HG03571 (cell line): ENCODE measurements around the gene AKR1B15.
"Not testable (repeated sequence)": the region's sequence is repeated elsewhere in the genome, so short reads cannot be mapped to it uniquely, and the experiment has no call there.

Source experiments
- ATAC-seq: cut with Tn5 transposase; IDR thresholded peaks from one replicate; pipeline ENCODE4 v1.9.1; 2021; ENCODE audit not compliant: unreplicated experiment

AKR1B15 gene

DNA sequence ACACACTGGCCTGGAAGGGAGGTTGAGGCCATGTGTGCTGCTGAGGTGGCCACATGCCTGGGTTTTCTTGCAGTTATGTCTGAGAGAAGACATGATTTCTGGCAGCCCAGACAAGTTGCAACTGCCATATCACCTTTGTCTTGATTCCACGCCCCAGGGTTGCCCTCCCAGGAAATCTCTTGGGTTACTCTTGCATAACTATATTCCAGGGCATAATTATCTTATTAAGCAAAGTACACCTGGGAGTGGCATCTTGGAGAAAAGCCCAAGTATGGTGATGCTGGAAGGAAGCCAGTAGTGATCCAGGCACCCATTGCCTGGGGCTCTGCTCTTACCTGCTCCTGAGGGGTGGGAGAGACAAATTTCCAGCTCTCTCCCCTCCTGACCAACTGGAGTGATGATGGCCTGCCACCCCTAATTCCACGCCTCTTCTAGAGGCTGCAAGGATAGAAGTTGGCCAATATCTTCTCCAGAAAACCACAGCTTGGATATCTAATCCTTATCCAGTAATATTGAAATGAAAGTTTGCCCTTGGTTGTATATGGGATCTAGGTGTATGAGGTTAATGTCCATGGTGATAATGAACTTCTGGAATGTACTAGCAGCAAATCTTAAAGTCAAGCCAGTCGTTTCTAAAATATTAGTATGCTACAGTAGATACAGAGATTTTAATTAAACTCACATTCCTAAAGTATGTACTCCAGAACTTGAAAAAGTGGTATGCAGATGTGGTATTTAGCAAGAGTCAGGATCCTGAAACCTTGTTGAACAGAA lies 16.5 kb upstream of the AKR1B15 start:
- ATAC-seq: no peak

DNA sequence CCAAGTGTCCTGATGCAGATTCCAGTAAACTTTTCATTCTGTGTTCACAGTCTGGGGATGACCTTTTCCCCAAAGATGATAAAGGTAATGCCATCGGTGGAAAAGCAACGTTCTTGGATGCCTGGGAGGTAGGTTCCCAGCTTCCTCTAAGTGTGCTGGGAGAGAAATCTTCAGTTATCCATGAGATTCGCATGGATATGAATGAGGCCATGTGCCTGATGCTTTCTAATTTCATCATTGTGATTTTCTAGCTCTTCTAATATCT lies 16.0 kb upstream of the AKR1B15 start:
- ATAC-seq: no peak

DNA sequence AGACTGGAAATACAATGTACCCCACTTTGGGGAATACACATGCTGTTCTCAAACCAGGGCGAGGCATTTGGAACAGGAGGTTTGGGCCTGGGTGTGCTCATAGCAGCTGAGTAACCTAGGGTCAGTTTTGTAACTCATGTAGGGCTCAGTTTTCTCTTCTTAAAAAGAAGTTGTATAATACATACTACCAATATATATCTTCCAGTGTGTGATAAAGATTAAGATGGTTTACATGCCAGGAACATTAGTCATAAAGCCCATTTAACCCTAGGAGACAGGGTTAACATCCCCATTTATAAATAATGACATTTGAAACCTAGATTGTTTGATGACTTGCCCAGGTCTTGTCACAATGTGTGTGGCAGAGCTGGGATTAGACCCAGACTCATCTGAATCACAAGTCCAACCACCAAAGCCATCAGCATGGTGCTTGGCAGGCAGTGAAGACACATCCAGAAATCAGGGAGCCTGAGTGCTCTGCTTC lies 15.6 kb upstream of the AKR1B15 start:
- no peak for ATAC-seq

DNA sequence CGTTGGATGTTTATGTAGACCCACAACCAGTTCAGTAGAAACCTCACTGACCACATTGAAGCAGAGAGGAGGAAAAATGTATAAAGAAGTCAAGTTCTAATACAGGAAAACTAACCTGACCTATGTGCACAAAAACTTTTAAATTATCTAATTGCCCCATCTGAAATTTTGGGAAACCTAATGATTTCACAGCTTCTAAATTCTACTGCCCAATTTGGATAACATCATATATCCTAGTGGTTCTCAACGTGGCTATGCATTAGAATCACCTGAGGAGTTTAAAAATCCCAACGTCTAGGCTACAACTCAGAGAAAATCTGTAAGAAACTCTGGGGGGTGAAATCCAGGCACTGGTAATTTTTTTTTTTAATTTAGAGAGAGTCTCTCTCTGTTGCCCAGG lies 14.3 kb upstream of the AKR1B15 start:
- no peak for ATAC-seq

GRCh38 chr7:134535272-134535918 lies 13.5 kb upstream of the AKR1B15 start:
- ATAC-seq: no peak

DNA sequence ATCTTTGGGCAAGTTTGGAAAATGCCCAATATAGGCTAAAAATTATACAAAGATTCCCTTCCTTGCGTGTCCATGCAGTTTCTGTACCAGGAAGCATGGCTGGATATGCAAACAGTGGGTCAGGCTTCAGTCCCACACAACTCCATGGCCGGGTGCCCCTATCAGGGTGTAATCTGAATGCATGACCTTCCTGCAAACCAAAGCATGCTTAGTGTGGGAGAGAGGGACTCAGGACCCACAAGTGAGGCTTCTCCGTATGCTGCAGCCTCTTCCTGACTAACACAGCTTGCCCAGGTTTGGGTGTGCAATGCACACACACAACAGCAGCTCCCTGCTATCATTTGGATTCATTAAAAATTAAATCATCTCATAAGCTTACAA lies 13.0 kb upstream of the AKR1B15 start:
- no peak for ATAC-seq

DNA sequence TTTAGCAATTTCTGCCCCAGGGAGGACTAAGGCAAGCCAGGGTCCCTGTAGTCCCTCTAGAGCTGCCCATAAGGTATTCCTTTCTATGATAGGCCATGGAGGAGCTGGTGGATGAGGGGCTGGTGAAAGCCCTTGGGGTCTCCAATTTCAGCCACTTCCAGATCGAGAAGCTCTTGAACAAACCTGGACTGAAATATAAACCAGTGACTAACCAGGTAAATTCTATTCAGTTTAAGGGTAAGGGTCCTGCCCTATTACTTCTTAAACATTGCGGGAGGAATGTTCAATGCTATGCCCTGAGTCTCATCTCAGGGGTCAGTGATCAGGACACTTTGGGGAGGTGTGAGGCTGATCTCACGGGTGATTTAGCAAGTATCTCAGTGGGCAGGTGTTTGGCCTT lies 12.4 kb upstream of the AKR1B15 start:
- not testable (repeated sequence) for ATAC-seq

DNA sequence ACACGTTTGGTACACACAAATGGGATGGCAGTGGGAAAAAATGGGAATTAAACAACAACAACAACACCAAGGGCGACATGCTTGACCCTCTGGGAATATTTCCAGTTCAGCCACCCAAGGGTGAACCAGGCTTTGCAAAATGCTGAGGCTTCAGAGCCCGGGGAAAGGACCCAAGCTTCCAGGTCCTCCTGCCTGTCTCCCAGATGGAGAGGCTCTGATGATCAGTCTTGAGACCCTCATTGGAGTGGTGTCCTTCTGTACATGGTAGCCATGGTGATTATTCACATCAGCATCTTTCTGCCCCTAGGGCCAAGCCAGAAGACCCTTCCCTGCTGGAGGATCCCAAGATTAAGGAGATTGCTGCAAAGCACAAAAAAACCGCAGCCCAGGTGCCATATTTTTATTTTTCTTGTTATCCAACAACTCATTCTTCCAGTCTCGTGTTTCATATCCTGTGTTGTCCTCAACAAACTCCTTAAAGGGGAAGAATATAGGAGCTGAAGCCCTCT lies 11.6 kb upstream of the AKR1B15 start:
- not testable (repeated sequence) for ATAC-seq

DNA sequence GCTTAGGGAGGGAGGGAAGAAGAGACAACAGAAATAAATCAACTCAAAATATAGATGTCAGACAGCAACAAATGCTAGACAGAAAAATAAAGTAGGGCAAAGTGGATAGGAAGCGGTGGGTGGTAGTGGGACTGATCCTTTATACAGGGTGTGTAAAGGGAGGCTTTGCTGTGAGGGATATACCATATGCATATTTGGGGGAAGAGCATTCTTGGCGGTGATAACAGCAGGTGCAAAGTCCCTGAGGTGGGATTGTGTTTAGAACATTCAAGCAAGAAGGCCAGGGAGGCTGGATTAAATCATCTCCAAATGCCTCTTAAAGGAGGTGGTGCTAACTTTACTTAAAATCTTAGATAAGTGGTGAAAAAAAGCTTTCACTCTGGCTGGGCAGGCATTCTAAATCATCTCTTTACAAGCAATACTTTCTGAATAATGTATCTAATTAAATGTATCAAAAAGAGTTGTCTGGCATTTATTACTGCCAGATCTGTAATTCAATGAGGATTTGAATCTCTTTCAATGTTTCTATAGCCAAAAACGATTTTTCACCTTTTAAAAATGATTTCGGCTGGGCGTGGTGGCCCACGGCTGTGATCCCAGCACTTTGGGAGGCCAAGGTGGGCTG lies 9.4 kb upstream of the AKR1B15 start:
- no peak for ATAC-seq

- not testable (repeated sequence) for ATAC-seq
Measured at GRCh38 chr7:134541501-134542194, 7.3 kb upstream of the AKR1B15 start.

GRCh38 chr7:134542195-134542771 lies 6.6 kb upstream of the AKR1B15 start:
- ATAC-seq: no peak

DNA sequence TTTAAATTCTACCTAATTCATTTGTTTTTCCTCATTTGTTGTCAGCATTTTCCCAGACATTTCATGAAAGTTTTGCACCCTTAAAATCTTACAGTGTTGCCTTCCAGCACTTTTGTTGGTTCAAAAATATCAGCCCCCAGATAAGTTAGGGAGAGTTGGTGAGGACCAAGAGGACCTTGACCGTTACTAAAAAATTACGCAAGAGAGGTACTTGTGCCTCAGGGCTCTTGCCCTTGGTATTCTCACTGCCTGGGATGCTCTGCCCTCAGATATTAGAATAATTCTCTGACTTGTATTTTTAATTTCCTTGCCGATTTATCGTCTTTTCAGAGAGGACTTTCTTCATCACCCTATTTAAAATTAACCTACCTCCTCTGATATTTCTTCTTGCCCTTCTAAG lies 3.5 kb upstream of the AKR1B15 start:
- no peak for ATAC-seq

GRCh38 chr7:134545918-134546317 lies 3.0 kb upstream of the AKR1B15 start:
- no peak for ATAC-seq

- no peak for ATAC-seq
Measured at GRCh38 chr7:134546955-134547354, 2.0 kb upstream of the AKR1B15 start.

DNA sequence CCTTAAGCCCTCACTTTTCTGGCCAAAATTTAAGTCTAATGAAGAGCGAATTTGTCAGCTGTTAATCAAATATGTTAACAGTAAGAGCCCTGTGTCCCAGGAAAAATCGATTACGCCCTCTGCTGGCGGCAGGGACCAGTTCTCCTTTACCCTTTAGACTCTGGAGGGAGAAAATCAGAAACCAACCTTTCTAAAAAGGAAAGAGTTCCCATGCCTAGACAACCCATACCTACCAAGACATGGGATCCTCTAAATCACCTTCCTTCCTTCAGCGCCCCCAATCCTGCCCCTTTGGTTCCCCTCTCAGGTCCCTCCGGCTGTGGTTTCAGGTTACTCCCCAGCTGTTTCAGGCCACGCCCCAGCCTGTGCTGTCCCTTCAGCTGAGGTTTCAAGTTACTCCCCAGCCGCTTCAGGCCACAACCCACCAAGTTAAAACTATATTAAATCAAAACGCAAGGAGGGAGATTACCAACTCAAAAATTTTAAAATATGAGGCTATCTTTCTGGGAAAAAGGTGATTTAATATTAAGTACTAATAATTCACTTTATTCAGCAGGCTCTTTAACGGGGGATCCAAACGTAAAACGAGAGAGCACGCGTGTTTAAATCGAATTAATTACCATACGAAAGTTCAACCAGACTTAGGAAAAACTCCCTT lies 1.4 kb upstream of the AKR1B15 start:
- ATAC-seq: peak; percentile 65

GRCh38 chr7:134549366-134549765 lies 456 bp downstream of the AKR1B15 start:
- no peak for ATAC-seq

GRCh38 chr7:134552105-134552504 lies 3.2 kb downstream of the AKR1B15 start:
- no peak for ATAC-seq

DNA sequence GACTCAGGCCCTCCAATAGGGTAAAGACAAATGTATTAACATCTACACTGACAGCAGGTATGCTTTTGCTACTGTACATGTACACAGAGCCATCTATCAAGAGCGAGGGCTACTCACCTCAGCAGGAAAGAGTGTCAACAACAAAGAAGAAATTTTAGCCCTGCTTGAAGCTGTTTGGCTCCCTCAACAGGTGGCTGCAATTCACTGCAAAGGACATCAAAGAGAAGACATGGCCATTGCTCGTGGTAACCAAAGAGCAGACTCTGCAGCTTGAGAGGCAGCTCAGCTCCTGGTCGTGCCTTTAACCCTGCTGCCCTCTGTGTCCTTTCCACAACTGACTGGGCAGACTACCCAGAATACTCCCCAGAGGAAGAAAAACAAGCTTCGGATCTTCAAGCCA lies 5.1 kb downstream of the AKR1B15 start:
- ATAC-seq: no peak

DNA sequence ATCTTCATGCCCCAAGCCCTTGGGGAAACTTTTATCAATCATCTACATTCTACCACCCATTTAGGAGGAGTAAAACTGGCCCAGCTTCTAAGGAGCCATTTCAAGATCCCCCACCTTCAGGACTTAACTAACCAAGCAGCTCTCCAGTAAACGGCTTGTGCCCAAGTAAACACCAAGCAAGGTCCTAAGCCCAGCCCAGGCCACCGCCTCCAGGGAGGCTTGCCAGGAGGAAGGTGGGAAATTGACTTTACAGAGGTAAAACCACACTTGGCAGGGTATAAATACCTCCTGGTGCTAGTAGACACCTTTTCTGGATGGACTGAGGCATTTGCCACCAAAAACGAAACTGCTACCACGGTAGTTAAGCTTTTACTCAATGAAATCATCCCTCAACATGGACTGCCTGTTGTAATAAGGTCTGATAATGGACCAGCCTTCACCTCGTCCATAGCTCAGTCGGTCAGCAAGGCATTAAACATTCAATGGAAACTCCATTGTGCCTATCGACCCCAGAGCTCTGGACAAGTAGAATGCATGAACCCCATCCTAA lies 5.6 kb downstream of the AKR1B15 start:
- ATAC-seq: no peak

DNA sequence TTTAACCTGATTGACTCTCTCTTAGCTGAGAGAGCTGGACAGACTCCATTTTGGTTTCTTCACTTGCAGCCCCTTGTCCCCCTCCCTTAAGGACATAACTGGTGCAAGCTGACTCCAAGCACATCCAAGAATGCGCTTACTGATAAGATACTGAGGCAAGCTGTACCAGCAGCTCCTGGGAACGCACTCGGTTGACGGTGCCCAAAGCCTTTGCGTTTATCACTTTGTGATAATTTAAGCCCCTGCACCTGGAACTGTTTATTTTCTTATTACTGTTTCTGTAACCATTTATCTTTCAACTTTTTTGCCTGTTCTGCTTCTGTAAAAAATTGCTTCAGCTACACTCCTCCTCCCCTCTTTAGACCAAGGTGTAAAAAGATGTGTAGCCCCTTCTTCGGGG lies 8.5 kb downstream of the AKR1B15 start:
- ATAC-seq: no peak
